ENCODE results near the gene MSH5.
"Not testable (repeated sequence)": the region's sequence is repeated elsewhere in the genome, so short reads cannot be mapped to it uniquely, and the experiment has no call there.

Gene MSH5

DNA sequence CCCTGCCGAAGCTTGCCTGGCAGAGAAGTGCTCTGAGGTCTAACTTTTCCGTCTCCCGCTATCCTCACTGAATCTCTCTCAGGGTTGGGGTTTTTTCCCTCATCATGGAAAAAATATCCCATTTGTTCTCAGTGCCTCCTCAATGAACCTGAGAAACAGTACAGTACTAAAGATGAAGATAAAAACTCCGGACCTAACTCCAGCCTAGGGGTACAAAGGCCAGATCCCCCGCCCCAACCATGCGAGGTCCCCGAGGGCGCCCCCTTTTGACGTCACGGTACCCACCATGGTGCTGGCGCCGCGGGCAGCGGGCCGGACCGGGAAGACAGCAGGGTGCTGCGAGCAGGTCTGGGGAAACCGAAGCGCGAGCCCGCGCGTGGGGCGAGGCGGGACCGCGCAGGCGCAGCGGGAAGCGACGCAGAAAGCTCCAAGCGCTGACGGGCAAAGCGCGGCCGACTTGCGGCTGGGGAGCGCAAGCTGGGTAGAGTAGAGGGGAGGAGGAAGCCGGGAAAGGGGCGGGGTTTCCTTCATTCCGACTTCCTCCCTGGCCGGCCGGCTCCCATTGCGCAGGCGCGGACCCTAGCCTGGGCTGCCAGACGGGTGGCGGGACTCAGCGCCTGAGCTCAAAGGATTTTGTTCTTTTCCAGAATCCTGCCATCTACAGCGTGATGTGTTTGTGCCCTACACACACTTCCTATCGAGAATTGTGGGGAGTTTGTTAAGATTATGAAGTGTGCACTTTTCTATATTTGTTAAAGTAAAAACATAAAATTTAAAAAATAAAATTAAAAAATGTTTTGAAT is 66.9 kb downstream of the MSH5 start, which contains the start of gene LSM2:
Gene LSM2 (minus strand): TSS at position 497 of the 803 bp plus-strand sequence. CDS start 209 bp downstream, at position 288.
- H3K36me3 ChIP-seq (ENCODE audit: insufficient read depth, low read length) = peaks cover 20% of the 10 kb centered on the region
- H3K4me3 ChIP-seq (ENCODE audit: low read length) = peak within 1 kb of the TSS; percentile 85
- H3K27me3 ChIP-seq (ENCODE audit: insufficient read depth, low read length) = no peaks in the 10 kb centered on the region
- H2AFZ ChIP-seq (ENCODE audit: low read depth, low read length) = peak within 1 kb of the TSS; percentile 70
- peaks cover 9% of the 10 kb centered on the region for H3K4me1 ChIP-seq (ENCODE audit: insufficient read depth, low read length)
- H3K9me3 ChIP-seq (ENCODE audit: low read length) = no peaks in the 10 kb centered on the region

- H3K9me3 ChIP-seq (ENCODE audit: low read length); H3K4me3 ChIP-seq (ENCODE audit: low read length); H2AFZ ChIP-seq (ENCODE audit: low read depth, low read length); H3K4me1 ChIP-seq (ENCODE audit: insufficient read depth, low read length); H3K27me3 ChIP-seq (ENCODE audit: insufficient read depth, low read length): not testable (repeated sequence)
- peaks cover 12% of the 10 kb centered on the region for H3K36me3 ChIP-seq (ENCODE audit: insufficient read depth, low read length)
These were observed 68.8 kb downstream of the MSH5 start for GRCh38 chr6:31808599-31808998.

GRCh38 chr6:31811645-31812044 is 71.8 kb downstream of the MSH5 start:
- Histone ChIP-seq H3K4me3 (ENCODE audit: low read length) (no peak overlapping the region), H3K9me3 (ENCODE audit: low read length) (peaks cover 2% of the 10 kb centered on the region), H2AFZ (ENCODE audit: low read depth, low read length) (no peak overlapping the region), H3K36me3 (ENCODE audit: insufficient read depth, low read length) (no peaks in the 10 kb centered on the region), H3K4me1 (ENCODE audit: insufficient read depth, low read length) (no peaks in the 10 kb centered on the region), H3K27me3 (ENCODE audit: insufficient read depth, low read length) (no peaks in the 10 kb centered on the region)

All from neuron (in vitro differentiated cells).